Renal pelvis (tissue), 4 donors: ENCODE data around the gene ZNF787. TPM values are rescaled to one million over a fixed set of nuclear protein-coding genes. Genes with fewer than 3 reads are reported as not detected.
A peak's percentile ranks its signal among the peaks of the same experiment; 100 is the strongest.

Experiments used
- DNase-seq: peaks from one replicate; pipeline ENCODE4 v3.0.0-alpha.2; 2013
- polyA plus RNA-seq, 3 donors: library from polyadenylated mRNA; unstranded; fragments of 120-200 nt; gene quantifications; one replicate each; pipeline ENCODE4 v1.2.1, GENCODE V29; 2013; ENCODE audit not compliant: insufficient read length in 3 of 3

Gene ZNF787
- polyA plus RNA-seq, 3 donors = 18.1 to 26.2 (median 22.7) TPM

DNA sequence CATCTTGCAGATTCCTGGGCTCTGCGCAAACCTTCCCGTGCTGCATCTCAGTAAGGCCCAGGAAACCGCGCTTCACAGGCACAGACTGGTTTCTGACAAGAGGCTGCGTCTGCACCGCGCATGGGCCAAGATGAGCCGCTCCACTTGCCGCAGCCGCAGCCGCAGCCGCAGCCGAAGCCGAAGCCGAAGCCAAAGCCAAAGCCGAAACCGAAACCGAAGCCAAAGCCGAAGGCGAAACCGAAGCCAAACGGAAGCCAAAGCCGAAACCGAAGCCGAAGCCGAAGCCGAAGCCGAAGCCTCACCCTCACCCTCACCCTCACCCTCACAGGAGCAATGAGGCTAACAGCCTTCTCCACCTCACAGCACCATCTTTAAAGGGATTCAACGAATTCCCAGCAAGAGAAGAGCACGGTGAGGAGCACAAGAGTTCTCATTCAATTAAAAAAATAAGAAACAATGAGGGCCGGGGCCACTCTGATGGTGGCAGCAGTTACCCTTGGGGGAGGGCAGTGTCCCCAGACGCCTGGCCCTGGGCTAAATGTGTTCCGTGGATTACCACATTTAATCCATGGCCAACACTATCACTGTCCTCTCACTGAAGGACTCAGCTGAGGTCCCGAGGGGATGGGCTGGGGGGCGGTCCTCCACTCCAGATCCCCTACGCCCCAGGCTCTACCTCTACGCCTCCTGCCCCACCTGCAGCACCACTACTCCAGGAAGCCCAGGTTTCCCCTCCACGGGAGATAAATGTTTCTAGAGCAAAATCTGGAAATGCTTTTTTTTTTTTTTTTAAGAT lies 29.1 kb downstream of the ZNF787 start:
- DNase-seq = no peak

GRCh38 chr19:56091066-56091490 lies 30.0 kb downstream of the ZNF787 start:
- DNase-seq = no peak

DNA sequence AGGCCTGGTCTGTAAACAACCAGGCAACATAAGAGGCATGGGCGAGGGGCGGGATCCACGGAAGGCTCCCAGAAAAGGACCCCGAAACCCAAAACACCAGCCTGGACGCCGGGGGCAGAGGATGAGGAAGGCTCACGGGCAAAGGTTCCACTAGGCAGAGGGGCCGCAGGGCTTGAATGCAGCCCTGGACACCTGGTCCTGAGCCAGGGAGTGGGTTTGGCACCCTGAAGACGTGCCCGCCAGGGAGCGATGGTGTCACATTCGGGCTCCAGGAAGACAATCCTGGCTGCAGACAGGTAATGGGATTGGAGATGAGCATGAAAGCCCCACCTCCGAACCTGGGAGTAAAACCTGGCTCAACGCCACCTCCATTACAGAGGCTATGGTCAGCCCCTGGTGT lies 31.8 kb downstream of the ZNF787 start:
- no peak for DNase-seq

DNA sequence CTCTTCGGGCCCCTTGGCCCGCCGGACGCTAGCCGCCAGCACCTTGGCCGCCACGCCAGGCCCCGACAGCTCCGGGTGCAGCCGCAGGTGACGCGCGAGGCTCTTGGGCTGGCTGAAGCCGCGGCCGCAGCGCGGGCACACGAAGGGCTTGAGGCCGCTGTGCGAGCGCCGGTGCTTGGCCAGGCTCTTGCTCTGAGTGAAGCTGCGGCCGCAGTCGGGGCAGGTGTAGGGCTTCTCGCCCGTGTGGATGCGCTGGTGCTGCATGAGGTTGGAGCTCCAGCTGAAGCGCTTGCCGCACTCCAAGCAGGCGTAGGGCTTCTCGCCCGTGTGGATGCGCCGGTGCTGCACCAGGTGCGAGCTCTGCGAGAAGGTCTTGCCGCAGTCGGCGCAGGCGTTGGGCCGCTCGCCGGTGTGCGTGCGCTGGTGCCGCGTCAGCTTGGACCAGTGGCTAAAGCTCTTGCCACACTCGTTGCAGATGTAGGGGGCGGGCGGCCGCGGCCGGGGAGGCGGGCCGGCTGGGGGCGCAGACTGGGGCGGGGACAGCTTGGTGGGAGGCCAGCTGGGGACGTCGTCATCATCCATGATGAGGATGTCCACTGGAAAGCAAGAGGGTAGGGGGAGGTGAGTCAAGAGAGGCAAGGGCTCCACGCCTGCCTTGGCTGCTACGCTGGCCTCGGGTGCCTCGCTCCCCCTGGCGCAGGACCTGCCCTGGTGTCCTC lies 32.4 kb downstream of the ZNF787 start:
- DNase-seq = no peak

DNA sequence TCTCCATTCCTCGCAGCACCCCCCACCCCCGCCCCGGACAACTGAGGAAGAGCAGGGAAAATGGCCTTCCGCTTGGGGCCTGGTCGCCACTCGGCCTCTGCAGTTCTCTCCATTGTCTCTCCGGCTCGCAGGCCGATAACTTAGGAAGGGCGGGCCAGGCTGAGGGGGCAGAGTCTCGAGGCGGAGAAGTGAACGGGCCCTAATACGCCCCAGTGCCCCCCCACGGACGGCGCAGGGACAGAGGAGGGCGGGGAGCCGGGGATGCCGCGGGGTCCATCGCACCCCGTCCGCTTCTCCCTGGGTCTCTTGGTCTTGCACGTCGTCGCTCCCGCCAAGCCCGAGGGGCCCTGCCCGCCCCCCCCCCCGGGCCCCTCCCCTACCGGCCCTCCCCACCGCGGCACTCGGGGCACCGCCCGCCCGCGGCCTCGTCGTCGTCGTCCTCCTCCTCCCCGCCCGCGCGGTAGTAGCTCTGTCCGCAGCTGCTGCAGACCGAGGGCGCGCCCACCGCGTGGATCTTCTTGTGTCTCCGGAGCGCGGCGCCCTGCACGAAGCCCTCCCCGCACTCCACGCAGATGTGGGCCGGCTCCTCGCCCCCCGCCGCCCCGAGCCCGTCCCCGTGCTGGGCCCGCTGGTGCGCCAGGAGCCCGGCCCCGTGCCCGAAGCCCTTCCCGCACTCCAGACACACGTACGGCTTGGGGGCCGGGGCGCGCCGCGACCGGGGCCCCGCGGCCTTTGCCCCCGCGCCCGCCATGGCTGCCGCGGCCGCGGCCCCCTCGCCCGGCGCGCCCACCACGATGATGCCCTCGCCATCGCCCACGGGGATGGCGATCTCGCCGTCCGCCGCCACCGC lies 33.2 kb downstream of the ZNF787 start:
- no peak for DNase-seq

- DNase-seq = no peak
Observed at GRCh38 chr19:56086671-56087430, 34.2 kb downstream of the ZNF787 start.

GRCh38 chr19:56085571-56086275 lies 35.4 kb downstream of the ZNF787 start:
- no peak for DNase-seq

GRCh38 chr19:56084835-56085536 lies 36.1 kb downstream of the ZNF787 start:
- DNase-seq = no peak

GRCh38 chr19:56083668-56084067 lies 37.4 kb downstream of the ZNF787 start:
- DNase-seq = no peak

DNA sequence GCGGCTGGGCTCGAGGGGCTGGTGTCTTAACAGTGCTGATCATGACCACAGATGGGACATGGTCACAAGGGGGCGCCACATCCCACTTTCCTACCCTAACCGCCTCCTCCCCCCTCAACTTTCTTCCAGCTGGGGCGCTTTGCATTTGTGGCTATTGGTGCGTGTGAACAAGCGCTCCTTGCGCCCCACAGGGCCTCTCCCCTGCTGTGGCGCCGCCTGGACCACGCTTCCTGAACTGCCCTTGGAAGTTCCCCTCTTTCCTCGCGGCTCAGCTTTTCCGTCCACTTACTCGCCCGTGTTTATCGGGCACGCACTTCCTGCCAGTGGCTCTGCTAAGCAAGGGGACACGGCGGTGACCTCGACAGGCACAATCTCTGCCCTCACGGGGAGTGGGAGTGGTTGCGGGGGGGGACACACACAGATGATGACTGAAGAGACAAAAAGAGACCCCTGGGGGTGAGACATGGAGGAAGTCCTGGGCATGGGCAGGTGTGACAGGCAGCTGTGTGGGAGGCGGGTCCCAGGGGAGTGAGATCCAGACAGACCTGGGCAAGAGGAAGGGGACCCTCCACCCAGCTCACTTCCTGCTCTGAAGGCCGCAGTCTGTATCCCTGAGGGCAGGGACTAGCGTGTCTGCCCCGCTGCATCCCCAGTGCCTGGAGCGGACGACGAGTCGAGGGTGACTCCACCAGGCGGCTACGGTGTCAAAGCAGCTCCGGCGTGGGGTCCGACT lies 40.3 kb downstream of the ZNF787 start:
- peak; percentile 71 for DNase-seq

- DNase-seq = no peak
Observed at GRCh38 chr19:56079609-56080008, 41.5 kb downstream of the ZNF787 start.

GRCh38 chr19:56076498-56076897 lies 44.6 kb downstream of the ZNF787 start:
- DNase-seq = peak; percentile 55

- no peak for DNase-seq
Observed at GRCh38 chr19:56071151-56071550, 49.9 kb downstream of the ZNF787 start.

- no peak for DNase-seq
Observed at GRCh38 chr19:56069642-56070041, 51.5 kb downstream of the ZNF787 start.

DNA sequence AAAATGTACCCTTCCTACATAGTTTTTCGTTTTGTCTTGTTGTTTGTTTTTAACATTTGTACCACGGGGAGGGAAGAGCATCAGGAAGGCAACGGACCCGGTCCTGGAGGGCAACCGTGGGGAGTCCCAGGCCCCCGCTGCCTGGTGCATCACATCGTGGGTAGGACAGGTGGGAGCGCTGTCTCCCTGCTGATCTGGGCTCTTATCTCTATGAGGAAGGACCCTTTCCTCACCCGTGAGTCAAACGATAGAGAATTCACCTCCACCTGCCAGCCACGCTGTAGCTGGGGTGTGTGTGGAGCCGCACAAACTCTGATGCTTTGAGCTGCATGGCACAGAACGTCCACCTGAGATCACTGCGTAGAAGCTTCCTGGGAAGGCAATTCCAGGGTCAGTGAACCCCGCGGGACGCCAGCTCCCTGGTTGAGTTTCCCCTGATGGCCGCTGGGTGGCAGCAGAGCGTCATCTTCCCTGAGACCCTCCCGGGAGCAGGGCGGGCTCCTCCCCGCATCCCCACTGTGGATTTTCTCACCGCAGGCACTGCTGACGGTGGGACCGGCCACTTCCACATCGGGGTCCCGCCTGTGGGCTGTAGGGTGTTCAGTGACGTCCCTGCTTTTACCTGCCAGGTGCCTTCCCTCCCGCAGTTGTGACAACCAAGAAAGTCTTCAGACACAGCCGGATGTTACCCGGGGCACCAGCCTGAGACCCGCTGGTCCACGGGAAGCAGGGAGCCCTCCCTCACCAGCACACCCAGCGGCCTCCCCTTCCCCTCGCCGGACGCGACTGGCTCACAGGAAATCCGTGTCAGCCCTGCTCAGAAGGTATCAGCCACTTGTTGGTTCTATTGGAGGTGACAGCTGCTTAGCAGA lies 54.7 kb downstream of the ZNF787 start:
- DNase-seq = peak; percentile 62

- no peak for DNase-seq
Observed at GRCh38 chr19:56053596-56053995, 67.5 kb downstream of the ZNF787 start.
